Nephron (organoid): ENCODE measurements around the gene GPATCH2L.
A peak's percentile ranks its signal among the peaks of the same experiment; 100 is the strongest.

Experiments
- H3K27ac Mint-ChIP-seq, 3 experiments: 2 replicates each; pipeline ENCODE4 v1.8.0; 2020; ENCODE audit warnings: mixed read lengths in 3 of 3, mild to moderate bottlenecking in 2 of 3, moderate library complexity in 1 of 3
- H3K27me3 Mint-ChIP-seq: 2 replicates; pipeline ENCODE4 v1.8.0; 2021; ENCODE audit warnings: low read depth, mild to moderate bottlenecking, moderate library complexity, mixed read lengths
- H3K36me3 Mint-ChIP-seq: 2 replicates; pipeline ENCODE4 v1.8.0; 2020; ENCODE audit warnings: low read depth, mixed read lengths
- H3K4me1 Mint-ChIP-seq: 2 replicates; pipeline ENCODE4 v1.8.0; 2020; ENCODE audit warnings: mixed read lengths
- H3K4me3 Mint-ChIP-seq, 3 experiments: 2 replicates each; pipeline ENCODE4 v1.8.0; 2020; ENCODE audit warnings: mild to moderate bottlenecking in 3 of 3, mixed read lengths in 3 of 3, moderate library complexity in 2 of 3
- H3K9me3 Mint-ChIP-seq: 2 replicates; pipeline ENCODE4 v1.8.0; 2020; ENCODE audit warnings: mixed read lengths
- TF ChIP-seq, protein P1 (sequence below), 3 experiments: fragments of 200-600 bp; sonication (generic); IDR thresholded peaks; one replicate each; pipeline ENCODE4 v1.5.0; 2021; ENCODE audit warnings: antibody characterized with exemption in 3 of 3; ENCODE audit not compliant: unreplicated experiment in 3 of 3

GPATCH2L gene

DNA sequence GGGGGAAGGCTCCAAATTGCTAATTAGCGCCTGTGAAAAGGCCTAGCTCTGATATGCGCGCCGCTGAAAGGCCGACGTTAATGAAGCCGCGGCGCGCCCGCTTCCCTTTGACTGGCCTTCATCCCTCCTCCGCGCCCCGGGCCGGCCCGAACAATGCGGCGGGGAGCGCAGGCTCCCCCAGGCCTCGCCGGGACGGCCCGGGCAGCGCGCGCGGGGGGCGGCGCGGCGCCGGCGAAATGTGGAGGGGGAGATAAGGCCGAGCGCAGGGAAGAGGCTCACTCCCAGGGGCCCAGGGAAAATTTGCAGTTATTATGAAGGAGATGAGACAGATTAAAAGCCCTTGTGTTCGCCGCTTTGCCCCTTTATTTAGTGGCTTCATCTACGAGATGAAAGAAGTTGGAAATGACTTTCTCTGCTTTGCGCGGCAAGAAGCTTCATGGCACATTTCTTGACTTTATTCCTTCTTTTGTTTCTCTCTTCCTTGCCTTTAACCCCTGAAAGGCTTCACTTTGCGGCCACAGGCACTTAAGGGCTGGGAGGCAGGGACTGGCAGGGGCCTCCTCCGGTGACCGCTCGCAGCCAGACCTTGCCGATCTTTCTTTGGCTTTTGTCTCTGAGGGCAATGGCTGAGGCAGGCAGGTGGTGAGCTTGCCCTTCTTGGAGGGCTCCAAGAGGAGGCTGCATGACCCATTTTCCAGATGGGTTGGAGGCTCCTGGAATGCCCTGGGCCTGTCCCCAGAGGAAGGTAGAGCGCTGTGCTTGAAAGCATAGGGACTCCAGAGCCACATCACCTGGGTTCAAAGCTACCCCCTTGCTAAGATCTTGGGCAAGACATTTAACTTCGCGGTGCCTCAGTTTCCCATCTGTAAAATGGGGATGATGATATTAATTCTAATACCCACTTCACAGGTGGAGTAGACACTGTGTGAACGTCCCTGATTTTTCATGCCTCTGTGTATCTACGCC lies 12.7 kb upstream of the GPATCH2L start:
- no peak overlapping the region for H3K27ac Mint-ChIP-seq
- peaks cover 13% of the 10 kb centered on the region for H3K9me3 Mint-ChIP-seq
- H3K27me3 Mint-ChIP-seq = peaks cover 82% of the 10 kb centered on the region
- H3K4me3 Mint-ChIP-seq = peak overlapping the region; percentile 72 to 75 (median 73)
- no peaks in the 10 kb centered on the region for H3K4me1 Mint-ChIP-seq
- TF ChIP-seq, protein P1, sequence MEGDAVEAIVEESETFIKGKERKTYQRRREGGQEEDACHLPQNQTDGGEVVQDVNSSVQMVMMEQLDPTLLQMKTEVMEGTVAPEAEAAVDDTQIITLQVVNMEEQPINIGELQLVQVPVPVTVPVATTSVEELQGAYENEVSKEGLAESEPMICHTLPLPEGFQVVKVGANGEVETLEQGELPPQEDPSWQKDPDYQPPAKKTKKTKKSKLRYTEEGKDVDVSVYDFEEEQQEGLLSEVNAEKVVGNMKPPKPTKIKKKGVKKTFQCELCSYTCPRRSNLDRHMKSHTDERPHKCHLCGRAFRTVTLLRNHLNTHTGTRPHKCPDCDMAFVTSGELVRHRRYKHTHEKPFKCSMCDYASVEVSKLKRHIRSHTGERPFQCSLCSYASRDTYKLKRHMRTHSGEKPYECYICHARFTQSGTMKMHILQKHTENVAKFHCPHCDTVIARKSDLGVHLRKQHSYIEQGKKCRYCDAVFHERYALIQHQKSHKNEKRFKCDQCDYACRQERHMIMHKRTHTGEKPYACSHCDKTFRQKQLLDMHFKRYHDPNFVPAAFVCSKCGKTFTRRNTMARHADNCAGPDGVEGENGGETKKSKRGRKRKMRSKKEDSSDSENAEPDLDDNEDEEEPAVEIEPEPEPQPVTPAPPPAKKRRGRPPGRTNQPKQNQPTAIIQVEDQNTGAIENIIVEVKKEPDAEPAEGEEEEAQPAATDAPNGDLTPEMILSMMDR (IDR thresholded peaks at IDR 0.05; ENCODE audit: unreplicated experiment in 3 of 3) = no peak
- H3K36me3 Mint-ChIP-seq = no peaks in the 10 kb centered on the region

GRCh38 chr14:76143642-76144041 lies 8.1 kb upstream of the GPATCH2L start:
- Mint-ChIP-seq H3K4me3 (no peak overlapping the region), H3K4me1 (no peaks in the 10 kb centered on the region), H3K27ac (no peak overlapping the region), H3K27me3 (peaks cover 54% of the 10 kb centered on the region), H3K36me3 (no peaks in the 10 kb centered on the region), H3K9me3 (peaks cover 17% of the 10 kb centered on the region)
- TF ChIP-seq, protein P1 (IDR thresholded peaks at IDR 0.05; ENCODE audit: unreplicated experiment in 3 of 3) = no peak

- Mint-ChIP-seq H3K27me3 (peaks cover 30% of the 10 kb centered on the region), H3K27ac (no peak overlapping the region), H3K9me3 (peaks cover 11% of the 10 kb centered on the region), H3K4me3 (no peak overlapping the region), H3K36me3 (no peaks in the 10 kb centered on the region), H3K4me1 (no peaks in the 10 kb centered on the region)
- TF ChIP-seq, protein P1 (IDR thresholded peaks at IDR 0.05; ENCODE audit: unreplicated experiment in 3 of 3) = no peak
These were observed 4.7 kb upstream of the GPATCH2L start for GRCh38 chr14:76146976-76147375.

DNA sequence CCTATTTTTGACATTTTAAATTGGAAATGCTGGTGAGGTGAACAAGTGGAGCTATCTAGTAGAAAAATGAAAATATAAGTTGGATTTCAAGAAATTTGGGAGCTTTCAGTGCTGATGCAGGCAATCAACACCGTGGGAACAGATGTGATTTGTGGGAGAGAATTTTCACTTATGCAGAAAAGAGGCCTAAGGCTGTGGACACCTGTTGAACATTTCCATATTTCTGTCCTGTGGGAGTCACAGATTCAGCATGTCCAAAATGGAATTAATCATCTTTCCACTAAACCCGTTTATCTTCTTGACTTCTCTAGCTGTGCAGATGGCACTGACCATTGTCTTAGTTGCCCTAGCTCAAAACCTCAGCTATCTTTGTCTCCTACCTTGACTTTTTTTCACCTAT lies 2.5 kb upstream of the GPATCH2L start:
- H3K4me1 Mint-ChIP-seq = peaks cover 19% of the 10 kb centered on the region
- H3K4me3 Mint-ChIP-seq = peak overlapping the region in 2 of 3 experiments; percentile 35 to 37

DNA sequence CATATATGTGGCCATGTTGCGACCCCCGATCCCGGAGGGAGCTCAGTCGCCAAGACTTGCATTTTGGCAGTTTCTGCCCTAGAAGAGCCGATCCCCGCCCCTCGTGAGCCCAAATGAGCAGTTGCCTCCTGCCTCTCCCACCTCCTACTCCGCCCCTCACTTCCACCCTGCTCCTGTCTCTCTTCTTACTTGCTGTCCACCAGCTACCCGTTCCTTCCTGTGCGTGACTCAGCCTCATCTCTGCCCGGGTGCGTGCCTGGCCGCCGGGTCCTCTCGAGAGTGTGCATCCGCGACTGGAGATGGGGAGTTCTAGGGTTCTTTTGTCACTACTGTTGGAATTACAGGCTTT lies 585 bp downstream of the GPATCH2L start:
- Mint-ChIP-seq H3K36me3 (peaks cover 23% of the 10 kb centered on the region), H3K9me3 (no peaks in the 10 kb centered on the region), H3K4me1 (peaks cover 47% of the 10 kb centered on the region), H3K27me3 (peaks cover 6% of the 10 kb centered on the region), H3K27ac (peak overlapping the region; percentile 49 to 93 (median 76)), H3K4me3 (peak overlapping the region; percentile 98 to 100 (median 99))
- TF ChIP-seq, protein P1 (IDR thresholded peaks at IDR 0.05; ENCODE audit: unreplicated experiment in 3 of 3) = no peak

More for the DNA sequence above, 2.5 kb upstream of the GPATCH2L start:
- peaks cover 24% of the 10 kb centered on the region for H3K27me3 Mint-ChIP-seq
- TF ChIP-seq, protein P1 (IDR thresholded peaks at IDR 0.05; ENCODE audit: unreplicated experiment in 3 of 3) = no peak
- H3K36me3 Mint-ChIP-seq = peaks cover 4% of the 10 kb centered on the region
- H3K27ac Mint-ChIP-seq = no peak overlapping the region
- peaks cover 3% of the 10 kb centered on the region for H3K9me3 Mint-ChIP-seq
